Activated effector memory CD4-positive, alpha-beta T cell treated with Interleukin-2 at 50 U/mL for 16 hours (primary cell): ENCODE data around the gene ROBO3.

Source experiments
- DNase-seq: peaks from one replicate; pipeline ENCODE4 v3.0.0-alpha.2; 2020

Gene ROBO3

DNA sequence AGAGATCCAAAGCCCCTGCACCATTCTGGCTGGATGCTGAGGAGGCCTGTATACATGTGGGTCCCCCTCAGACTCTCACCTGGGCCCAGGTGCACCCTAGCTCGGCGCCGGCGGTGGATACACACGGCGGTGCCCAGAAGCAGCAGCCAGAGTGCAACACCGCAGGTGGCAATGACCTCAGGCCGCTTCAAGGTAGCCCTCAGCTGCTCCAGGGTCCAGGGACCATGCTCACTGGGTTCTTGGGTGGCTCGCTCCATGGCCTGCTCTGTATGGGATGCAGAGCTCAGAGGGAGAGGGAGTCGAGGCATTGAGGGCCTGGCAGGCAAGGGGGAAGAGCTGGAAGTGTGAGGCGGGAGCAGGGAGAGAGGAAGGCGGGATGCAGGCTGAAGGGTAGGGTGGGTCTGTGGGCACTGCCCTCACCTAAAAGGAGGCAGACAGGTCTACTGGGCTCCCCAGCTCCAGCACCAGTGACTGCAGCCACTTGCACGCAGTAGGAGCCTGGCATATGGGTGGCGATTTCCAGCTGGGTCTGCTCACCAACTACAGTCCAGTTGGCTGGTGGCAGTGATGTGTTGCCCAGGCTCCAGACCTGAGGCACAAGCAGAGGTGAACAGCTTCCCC, 28.7 kb downstream of the ROBO3 start:
- DNase-seq: no peak

- DNase-seq: no peak
Observed at GRCh38 chr11:124894606-124895430, 29.6 kb downstream of the ROBO3 start.

GRCh38 chr11:124895471-124895971, 30.3 kb downstream of the ROBO3 start:
- no peak for DNase-seq

DNA sequence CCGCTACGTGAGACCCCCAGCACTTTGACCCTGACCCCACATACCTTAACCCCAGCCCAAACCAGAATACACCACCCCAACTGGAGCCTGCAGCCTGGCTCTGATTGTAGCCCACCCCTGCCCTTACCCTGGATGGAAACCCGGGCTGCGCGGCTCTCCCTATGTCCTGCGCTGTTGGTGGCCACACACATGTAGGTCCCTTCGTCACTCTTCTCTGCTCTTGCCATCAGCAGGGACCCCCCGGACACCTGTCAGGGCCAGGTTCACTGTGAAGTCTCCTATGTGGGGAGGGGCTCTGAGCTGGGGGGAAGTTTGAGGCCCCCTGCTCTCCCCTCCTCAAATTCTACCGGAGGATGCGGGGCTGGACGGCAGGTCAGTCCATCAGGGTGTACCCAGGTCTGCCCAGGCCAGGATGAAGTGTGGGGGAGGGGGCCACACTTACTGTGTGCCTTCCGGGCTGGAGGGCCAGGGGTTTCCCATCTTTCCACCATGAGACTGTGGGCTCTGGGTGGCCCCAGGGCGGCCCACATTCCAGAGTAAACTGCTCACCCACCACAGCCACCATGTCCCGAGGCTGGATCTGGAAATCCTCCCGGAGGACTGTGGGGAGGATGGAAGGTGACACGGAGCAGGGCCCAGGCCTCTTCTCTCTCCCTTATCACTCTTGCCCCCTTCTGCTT, 31.0 kb downstream of the ROBO3 start:
- DNase-seq: no peak

- DNase-seq: no peak
Observed at GRCh38 chr11:124896821-124897391, 31.7 kb downstream of the ROBO3 start.

- no peak for DNase-seq
Observed at GRCh38 chr11:124897674-124898262, 32.5 kb downstream of the ROBO3 start, which contains the start of gene ROBO4. Gene ROBO4, minus strand, starts transcription at chr11:124897865. Its CDS starts 70 bp downstream, at chr11:124897795.

GRCh38 chr11:124898263-124898680, 33.0 kb downstream of the ROBO3 start:
- no peak for DNase-seq

DNA sequence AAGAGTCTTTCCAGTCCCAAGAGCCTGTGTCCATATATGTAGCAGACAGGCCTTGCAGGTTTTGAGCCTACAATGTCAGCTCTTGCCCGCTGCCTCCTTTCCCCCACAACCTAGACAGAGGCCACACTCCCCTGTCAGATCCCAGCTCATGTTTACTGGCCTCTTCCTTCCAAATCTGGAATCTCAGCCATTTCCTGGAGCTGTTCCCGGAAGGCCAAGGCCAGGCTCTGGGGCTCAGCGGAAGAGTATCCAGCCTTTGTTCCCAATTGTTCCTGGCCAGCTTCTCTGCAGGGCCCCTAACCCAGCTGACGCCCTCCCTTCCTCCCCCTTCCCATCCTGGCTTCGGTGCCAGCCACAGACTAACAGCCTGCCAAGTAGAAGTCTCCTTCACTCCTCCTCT, 33.5 kb downstream of the ROBO3 start:
- DNase-seq: no peak

DNA sequence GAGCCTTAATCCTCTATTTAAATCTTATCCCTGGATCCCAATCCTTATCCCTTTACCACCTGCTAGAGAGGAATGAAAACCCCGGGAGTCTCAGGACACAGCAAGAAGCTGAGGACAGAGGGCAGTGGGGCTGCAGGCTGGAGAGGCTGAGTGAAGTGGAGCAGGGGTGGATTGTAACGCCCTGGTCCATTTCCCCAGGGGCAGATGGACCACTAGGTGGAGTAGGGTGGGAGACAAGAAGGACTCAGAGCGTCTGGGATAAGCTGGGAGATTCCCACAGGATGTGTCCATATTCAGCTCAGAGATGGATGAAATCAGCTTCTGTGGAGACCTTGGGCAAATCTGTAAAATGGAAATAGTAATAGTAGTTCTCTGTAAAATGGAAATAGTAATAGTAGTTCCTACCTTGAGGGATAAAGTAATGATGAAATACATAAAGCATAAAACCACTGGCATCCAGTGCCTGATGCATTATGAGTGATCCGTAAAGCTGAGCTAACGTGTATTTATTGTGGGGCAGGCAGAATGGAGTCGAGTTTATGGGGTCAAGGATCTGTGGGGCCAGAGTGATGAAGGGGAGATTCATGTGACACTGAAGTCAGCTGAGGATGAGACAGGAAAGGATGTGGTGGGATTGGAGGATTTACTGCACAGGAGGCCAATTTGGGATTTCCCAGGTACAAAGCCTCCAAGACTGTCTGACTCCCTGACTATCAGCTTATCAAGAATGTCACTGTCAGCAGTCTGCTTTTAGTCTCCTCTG, 34.3 kb downstream of the ROBO3 start:
- DNase-seq: no peak

DNA sequence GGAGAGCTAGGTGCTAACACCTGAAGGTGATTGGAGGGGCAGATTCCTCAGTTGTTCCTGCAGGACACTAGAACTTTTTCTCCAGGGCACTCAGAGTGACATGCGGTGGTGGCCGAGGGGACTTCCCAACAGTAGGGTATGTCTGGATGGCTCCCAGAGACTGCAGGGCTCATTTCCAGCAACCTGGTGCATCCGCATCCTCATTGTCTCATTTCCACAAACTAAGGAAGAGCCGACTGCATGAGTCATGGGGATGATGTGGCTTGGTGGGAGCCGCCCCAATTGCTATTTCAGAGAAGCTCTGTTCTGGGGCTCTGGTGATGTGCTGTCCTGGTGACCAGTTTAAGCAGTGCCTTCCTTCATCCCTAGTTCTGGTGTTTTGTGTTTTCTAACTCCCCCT, 35.2 kb downstream of the ROBO3 start:
- no peak for DNase-seq

DNA sequence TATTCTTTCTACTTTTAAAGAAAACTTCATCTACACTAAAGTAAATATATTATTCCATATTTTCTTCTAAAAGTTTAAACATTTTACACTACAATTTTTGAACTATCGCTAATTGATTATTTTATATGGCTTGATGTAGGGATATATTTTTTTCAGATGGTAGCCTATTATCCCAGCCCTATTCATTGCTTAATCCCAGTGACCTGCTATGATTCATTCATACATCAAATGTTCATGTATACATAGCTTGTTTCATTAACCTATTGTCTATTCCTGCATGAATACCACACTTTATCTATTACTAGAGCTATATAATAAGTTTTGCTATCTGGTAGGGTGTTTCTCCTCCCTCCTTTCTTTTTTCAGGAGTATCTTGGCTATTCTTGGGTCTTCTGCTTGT, 37.4 kb downstream of the ROBO3 start:
- no peak for DNase-seq

DNA sequence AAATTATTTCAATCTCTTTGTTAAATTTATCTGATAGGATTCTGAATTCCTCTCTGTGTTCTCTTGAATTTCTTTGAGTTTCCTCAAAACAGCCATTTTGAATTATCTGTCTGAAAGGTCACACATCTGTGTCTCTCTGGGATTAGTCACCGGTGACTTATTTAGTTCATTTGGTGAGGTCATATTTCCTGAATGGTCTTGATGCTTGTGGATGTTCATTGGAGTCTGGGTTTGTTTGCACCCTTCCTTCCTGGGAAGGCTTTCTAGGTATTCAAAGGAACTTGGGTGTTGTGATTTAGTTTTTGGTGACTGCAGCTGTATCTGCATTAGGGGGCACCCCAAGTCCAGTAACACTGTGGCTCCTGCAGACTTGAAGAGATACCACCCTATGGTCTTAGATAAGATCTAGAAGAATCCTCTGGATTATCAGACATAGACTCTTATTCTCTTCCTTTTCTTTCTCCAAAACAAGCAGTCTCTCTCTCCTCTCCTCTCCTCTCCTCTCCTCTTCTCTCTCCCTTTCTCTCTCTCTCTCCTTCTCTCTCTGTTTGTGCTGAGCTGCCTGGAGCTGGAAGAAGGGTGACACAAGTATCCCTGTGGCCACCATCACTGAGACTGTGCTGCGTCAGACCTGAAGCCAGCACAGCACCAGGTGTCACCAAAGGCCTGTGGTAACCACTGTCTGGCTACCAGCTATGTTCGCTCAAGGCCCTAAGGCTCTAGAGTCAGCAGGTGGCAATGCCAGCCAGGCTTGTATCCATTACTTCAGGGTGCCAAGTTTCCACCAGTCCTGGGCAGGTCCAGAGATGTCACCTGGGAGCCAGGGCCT, 50.5 kb downstream of the ROBO3 start:
- DNase-seq: no peak

DNA sequence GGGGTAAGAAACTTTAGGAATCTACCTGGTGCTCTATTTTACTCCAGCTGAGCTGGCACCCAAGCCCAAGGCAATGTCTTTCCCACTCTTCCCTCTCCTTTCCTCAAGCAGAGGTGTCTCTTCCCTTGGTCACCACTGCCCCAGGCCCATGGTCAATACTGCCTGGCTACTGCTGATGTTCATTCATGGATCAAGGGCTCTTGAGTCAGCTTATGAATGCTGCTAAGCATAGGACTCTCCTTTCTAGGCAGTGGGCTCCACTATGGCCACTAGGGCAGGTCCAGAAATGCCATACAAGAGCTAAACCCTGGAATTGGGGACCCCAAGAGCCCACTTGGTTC, 51.1 kb downstream of the ROBO3 start:
- no peak for DNase-seq

DNA sequence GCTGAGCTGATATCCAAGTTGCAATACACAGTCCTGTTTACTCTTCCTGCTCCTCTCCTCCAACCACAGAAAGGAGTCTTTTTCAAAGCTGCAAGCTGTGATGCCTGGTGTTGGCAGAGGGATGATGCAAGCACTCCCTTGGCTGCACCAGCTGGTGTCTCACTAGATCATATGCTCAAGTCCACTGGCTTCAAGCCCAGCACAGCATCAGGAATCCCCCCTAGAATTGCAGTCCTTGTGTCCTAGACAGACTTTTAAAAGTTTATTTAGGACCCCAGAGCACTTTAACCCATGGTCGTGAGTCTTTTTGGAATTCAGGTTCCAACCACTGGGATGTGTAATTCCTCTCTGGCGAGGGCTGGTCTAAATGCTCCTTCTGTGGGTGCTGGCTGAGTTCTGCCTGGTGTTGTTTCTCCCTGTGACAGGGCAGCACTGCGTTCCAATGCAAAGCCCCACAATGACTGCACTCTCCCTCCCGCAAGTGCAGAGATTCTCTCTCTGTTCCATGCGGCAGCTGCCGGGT, 51.9 kb downstream of the ROBO3 start:
- no peak for DNase-seq

DNA sequence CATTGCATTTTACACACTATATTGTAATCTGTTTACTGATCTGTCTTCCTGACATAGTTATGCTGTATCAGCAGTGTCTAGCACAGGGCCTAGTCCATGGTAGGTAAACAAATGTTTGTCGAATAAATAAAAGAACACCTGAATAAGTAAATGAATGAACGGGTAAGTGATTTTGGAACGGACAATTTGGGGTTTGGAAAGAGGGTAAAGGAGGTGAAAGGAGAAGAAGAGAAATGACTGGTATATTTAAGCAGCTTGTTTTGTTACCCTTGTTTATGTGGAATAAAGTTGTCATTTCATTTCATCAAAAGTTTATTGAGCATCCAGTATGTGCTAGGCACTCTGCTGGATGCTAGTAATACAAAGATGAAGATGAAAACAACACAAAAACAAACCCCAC, 53.7 kb downstream of the ROBO3 start, which contains the start of gene HEPN1:
Gene HEPN1 (plus strand): TSS at position 301 of the 400 bp plus-strand sequence.
- no peak for DNase-seq

DNA sequence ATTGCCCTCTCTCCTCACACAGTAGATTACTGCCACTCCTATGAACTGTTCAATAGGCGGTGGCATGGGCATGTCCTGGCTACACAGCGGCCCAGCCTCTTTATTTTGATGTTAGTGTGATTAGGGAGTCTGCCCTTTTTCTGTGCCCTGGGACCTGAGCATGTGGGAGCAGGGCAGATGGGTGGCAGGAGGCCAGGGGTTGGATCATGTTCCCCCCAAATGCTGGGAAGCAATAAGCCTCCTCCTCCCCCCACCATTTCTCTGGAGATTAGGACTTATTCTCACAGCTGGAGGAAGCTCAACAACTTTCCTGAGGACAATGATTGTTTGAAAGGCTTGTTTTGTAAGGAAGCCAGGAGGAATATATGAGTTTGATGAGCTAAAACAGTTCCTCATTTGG, 54.7 kb downstream of the ROBO3 start:
- DNase-seq: no peak

DNA sequence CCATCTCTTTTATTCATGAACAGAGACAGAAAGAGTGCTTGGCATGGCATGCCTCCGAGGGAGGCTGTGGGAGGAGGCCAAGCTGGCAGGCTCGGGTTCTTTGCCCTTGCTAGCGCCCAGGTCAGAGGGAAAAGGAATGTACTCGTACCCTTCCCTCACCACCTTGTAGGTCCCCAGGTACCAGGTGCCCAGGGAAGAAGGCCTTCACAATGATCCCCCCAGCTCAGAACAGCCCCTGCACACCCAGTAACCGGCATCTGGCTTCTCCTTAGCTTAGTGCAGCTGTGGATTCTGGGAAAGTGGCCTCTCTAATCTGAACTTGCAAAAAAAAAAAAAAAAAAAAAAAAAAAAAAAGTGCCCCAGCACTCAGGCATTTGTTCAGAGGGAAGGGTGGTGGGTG, 55.1 kb downstream of the ROBO3 start:
- no peak for DNase-seq

DNA sequence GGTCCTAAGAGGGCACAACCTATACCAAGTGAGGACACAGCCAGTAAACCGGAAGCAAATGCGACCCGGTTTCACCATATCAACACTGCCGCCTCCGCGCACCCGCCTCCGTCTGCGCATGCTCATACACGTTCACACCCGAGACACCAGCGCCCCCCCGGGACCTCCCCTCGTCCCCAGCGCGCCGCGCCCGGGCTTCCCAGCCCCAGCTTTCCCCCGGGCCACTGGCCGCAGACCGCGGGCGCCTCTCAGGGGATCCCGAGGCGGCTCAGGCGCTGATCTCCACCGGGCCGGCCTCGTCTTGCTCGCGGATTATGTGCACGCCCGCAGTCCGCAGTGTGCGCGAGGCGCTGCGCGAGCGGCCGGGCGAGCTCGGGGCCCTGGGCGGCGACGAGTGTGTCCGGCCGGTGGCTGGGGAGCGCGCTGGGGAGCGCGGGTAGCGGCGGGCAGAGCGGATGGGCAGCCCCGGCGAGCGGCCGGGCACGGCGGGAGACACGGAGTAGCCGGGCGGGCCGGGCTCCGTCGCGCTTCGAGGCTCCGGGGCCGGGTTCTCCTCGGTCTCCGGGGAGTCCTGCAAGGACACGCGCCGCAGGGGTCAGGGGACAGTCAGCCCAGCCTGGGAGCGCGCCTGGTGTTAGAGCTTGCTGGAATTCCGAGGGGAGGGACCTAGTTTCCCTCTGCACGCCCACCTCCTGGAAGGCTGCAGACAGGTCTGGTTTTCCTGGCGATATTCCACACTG, 55.8 kb downstream of the ROBO3 start:
- DNase-seq: peak; percentile 57

- no peak for DNase-seq
Observed at GRCh38 chr11:124922831-124923230, 57.6 kb downstream of the ROBO3 start.

DNA sequence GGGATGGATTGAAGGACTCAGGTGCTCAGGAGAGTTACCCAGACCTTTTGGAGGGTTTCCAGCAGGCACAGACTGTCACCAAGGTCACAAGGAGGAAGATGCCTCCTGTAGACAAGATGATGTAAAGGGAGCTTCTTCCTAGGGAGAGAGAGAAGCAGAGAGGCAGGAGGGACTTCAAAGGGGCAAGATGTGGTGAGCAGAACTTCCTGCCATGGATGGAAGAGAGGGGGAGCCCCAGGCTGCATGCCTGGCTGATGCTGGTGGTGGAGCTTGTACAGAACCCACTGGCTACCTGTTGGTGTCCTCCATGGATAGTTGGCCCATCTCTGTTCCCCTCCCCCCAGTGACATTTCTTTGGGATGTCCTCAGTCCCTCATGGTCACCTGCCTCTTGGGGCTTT, 58.1 kb downstream of the ROBO3 start:
- DNase-seq: no peak
